Peyer's patch (tissue), 4 donors: Measurements from ENCODE around the gene GOSR2.

Experiments used
- POLR2A ChIP-seq, 2 donors: fragments of 450-650 bp; IDR thresholded peaks; one replicate each; pipeline ENCODE4 v1.5.1; 2017; ENCODE audit warnings: antibody characterized with exemption in 2 of 2, mild to moderate bottlenecking in 2 of 2, moderate library complexity in 2 of 2
- TF ChIP-seq, protein P1 (sequence below), 6 experiments: fragments of 450-650 bp in 4 of 6; fragments of 200-600 bp in 2 of 6; sonication (generic) in 1 of 6; IDR thresholded peaks; one replicate each; pipeline ENCODE4 v1.5.1; 2017 to 2019; ENCODE audit warnings: antibody characterized with exemption in 6 of 6, mild to moderate bottlenecking in 3 of 6, moderate library complexity in 1 of 6

DNA sequence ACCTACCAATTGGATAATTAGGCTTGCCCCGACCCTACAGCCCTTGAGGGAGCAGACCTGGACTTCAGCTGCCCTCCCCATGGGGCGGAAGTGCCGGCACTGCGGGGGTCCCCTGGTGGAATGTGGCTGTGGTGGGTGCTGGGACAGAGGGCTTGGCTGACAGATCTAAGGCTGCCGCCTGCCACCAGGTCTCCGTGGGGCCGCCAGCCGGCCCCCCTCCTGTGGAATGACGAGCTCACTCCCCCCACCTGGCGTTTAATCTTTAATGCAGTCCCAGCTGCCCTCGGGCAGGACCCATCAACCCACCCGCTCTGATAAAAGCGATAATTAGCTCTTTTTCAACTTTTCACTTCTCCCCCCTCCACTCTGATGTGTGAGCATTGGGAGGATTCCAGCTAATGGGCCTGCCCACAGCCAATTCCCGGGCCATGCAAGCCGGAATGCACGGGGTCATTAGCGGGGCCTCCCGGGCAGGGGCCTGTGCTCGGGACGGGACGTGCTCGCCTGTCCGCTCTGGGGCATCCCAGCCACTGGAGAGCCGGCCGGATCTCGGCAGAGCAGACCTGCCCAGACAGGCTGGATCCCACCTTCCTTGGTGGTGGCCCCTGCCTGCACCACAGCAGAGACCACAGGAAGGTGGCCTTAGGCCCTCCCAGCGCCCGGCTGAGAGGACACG is 28.3 kb upstream of the GOSR2 start:
- TF ChIP-seq, protein P1, sequence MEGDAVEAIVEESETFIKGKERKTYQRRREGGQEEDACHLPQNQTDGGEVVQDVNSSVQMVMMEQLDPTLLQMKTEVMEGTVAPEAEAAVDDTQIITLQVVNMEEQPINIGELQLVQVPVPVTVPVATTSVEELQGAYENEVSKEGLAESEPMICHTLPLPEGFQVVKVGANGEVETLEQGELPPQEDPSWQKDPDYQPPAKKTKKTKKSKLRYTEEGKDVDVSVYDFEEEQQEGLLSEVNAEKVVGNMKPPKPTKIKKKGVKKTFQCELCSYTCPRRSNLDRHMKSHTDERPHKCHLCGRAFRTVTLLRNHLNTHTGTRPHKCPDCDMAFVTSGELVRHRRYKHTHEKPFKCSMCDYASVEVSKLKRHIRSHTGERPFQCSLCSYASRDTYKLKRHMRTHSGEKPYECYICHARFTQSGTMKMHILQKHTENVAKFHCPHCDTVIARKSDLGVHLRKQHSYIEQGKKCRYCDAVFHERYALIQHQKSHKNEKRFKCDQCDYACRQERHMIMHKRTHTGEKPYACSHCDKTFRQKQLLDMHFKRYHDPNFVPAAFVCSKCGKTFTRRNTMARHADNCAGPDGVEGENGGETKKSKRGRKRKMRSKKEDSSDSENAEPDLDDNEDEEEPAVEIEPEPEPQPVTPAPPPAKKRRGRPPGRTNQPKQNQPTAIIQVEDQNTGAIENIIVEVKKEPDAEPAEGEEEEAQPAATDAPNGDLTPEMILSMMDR (IDR thresholded peaks at IDR 0.05) = no peak
- no peak for TF ChIP-seq POLR2A (IDR thresholded peaks at IDR 0.05)
